Tibial nerve (tissue), 4 donors: ENCODE data around the gene WDR27. TPM values are rescaled to one million over a fixed set of nuclear protein-coding genes. Genes with fewer than 3 reads are reported as not detected.
"Not testable (repeated sequence)": the region's sequence is repeated elsewhere in the genome, so short reads cannot be mapped to it uniquely, and the experiment has no call there.

Source experiments
- DNase-seq, 2 donors: peaks; one replicate each; pipeline ENCODE4 v3.0.0-alpha.2; 2019; ENCODE audit warnings: low spot score in 2 of 2
- H3K27ac ChIP-seq, 4 donors: fragments of 200-600 bp; sonication (generic) in 3 of 4; one replicate each; pipeline ENCODE4 v1.5.1; 2017 to 2019; ENCODE audit warnings: mild to moderate bottlenecking in 1 of 4
- H3K27me3 ChIP-seq, 2 donors: fragments of 200-600 bp; sonication (generic) in 1 of 2; one replicate each; pipeline versions ENCODE4 v1.5.1 to v1.6.0; 2017 to 2019
- H3K36me3 ChIP-seq, 3 donors: fragments of 200-600 bp; sonication (generic); one replicate each; pipeline ENCODE4 v1.5.1; 2018 to 2019
- H3K4me1 ChIP-seq, 4 donors: fragments of 200-600 bp; sonication (generic) in 3 of 4; one replicate each; pipeline ENCODE4 v1.5.1; 2017 to 2019
- H3K4me3 ChIP-seq, 4 donors: fragments of 200-600 bp; sonication (generic) in 3 of 4; one replicate each; pipeline ENCODE4 v1.5.1; 2017 to 2019; ENCODE audit warnings: mild to moderate bottlenecking in 1 of 4, moderate library complexity in 1 of 4
- H3K9me3 ChIP-seq, 4 donors: fragments of 200-600 bp; sonication (generic) in 3 of 4; one replicate each; pipeline ENCODE4 v1.5.1; 2017 to 2019
- CTCF ChIP-seq, 5 experiments: fragments of 200-600 bp in 3 of 5; fragments of 450-650 bp in 2 of 5; sonication (generic) in 3 of 5; IDR thresholded peaks; one replicate each; pipeline ENCODE4 v1.5.1; 2016 to 2019; ENCODE audit warnings: antibody characterized with exemption in 5 of 5, mild to moderate bottlenecking in 3 of 5, moderate library complexity in 2 of 5
- EP300 ChIP-seq, 2 donors: sonication (generic); formaldehyde crosslinking; IDR thresholded peaks; one replicate each; pipeline ENCODE4 v1.6.1; 2017; ENCODE audit warnings: antibody characterized with exemption in 2 of 2, mild to moderate bottlenecking in 1 of 2
- POLR2A ChIP-seq, 2 donors: fragments of 450-650 bp; IDR thresholded peaks; one replicate each; pipeline ENCODE4 v1.6.1; 2017; ENCODE audit warnings: antibody characterized with exemption in 2 of 2, mild to moderate bottlenecking in 2 of 2, moderate library complexity in 2 of 2
- WGBS, 2 donors: methylation state at CpG; one replicate each; pipeline ENCODE4 v1.1.5; 2018; 5-methylcytosine and 5-hydroxymethylcytosine counted together
- total RNA-seq, 4 donors: library from RNA; depleted of rRNA; stranded (reverse); fragments of >200 nt; gene quantifications; one replicate each; pipeline ENCODE4 v1.1.0, GENCODE V29; 2016

The WDR27 gene
- total RNA-seq, 4 donors from 2014 or later: 33.9 to 57.5 (median 52.5) TPM

- H3K27me3 ChIP-seq: no peaks in the 10 kb centered on the region
- no peak for TF ChIP-seq POLR2A (IDR thresholded peaks at IDR 0.05)
- no peak for TF ChIP-seq EP300 (IDR thresholded peaks at IDR 0.05)
- no peak for TF ChIP-seq CTCF (IDR thresholded peaks at IDR 0.05)
- 73 to 76% methylated on average over 24 to 27 of the region's 27 CpGs for WGBS, 2 donors
- H3K4me3 ChIP-seq: no peak overlapping the region
- H3K36me3 ChIP-seq: peaks cover 0 to 13% (median 0%) of the 10 kb centered on the region in 3 donors
- no peak for DNase-seq
- H3K4me1 ChIP-seq: peaks cover 0 to 38% (median 4%) of the 10 kb centered on the region in 4 donors
- no peak overlapping the region for H3K27ac ChIP-seq
- H3K9me3 ChIP-seq: no peaks in the 10 kb centered on the region
These were observed 255.9 kb downstream of the WDR27 start for GRCh38 chr6:169445661-169446581.

GRCh38 chr6:169445227-169445626, 256.6 kb downstream of the WDR27 start:
- no peak for TF ChIP-seq CTCF (IDR thresholded peaks at IDR 0.05)
- TF ChIP-seq EP300 (IDR thresholded peaks at IDR 0.05): no peak
- TF ChIP-seq POLR2A (IDR thresholded peaks at IDR 0.05): no peak
- no peaks in the 10 kb centered on the region for H3K9me3 ChIP-seq
- no peak overlapping the region for H3K27ac ChIP-seq
- no peaks in the 10 kb centered on the region for H3K27me3 ChIP-seq
- H3K4me3 ChIP-seq: no peak overlapping the region
- H3K4me1 ChIP-seq: peaks cover 0 to 33% (median 4%) of the 10 kb centered on the region in 4 donors
- DNase-seq: no peak
- peaks cover 0 to 13% (median 0%) of the 10 kb centered on the region in 3 donors for H3K36me3 ChIP-seq
- 78 to 81% methylated on average over 7 of the region's 7 CpGs for WGBS, 2 donors

- Histone ChIP-seq H3K27me3 (no peaks in the 10 kb centered on the region), H3K4me1 (peaks cover 0 to 13% (median 0%) of the 10 kb centered on the region in 4 donors), H3K4me3 (no peak overlapping the region), H3K27ac (no peak overlapping the region), H3K36me3 (peaks cover 0 to 13% (median 0%) of the 10 kb centered on the region in 3 donors), H3K9me3 (no peaks in the 10 kb centered on the region)
- DNase-seq: no peak
- 88 to 97% methylated on average over 5 of the region's 5 CpGs for WGBS, 2 donors
- TF ChIP-seq POLR2A (IDR thresholded peaks at IDR 0.05): no peak
These were observed 260.5 kb downstream of the WDR27 start for GRCh38 chr6:169441292-169441691.

GRCh38 chr6:169439710-169440109, 262.1 kb downstream of the WDR27 start:
- H3K4me1 ChIP-seq: peaks cover 0 to 8% (median 0%) of the 10 kb centered on the region in 4 donors
- WGBS, 2 donors: 0 to 2% methylated on average over 1 of the region's 1 CpG
- H3K9me3 ChIP-seq: peaks cover 0 to 9% (median 0%) of the 10 kb centered on the region in 4 donors
- no peak for DNase-seq
- no peak for TF ChIP-seq CTCF (IDR thresholded peaks at IDR 0.05)
- H3K4me3 ChIP-seq: no peak overlapping the region
- H3K27ac ChIP-seq: no peak overlapping the region
- no peaks in the 10 kb centered on the region for H3K27me3 ChIP-seq
- H3K36me3 ChIP-seq: peaks cover 0 to 9% (median 0%) of the 10 kb centered on the region in 3 donors

- DNase-seq, H3K27me3 ChIP-seq, H3K4me3 ChIP-seq, H3K27ac ChIP-seq, H3K4me1 ChIP-seq: not testable (repeated sequence)
- Histone ChIP-seq H3K9me3 (peaks cover 0 to 56% (median 9%) of the 10 kb centered on the region in 4 donors), H3K36me3 (peaks cover 0 to 22% (median 0%) of the 10 kb centered on the region in 3 donors)
These were observed 267.3 kb downstream of the WDR27 start for GRCh38 chr6:169434554-169434953.

- TF ChIP-seq POLR2A (IDR thresholded peaks at IDR 0.05): no peak
- TF ChIP-seq EP300 (IDR thresholded peaks at IDR 0.05): no peak
- no peak for TF ChIP-seq CTCF (IDR thresholded peaks at IDR 0.05)
- WGBS, 2 donors: 47 to 57% methylated on average over 5 to 11 of the region's 11 CpGs
- Histone ChIP-seq H3K27ac (peak overlapping the region; percentile 64 to 92 (median 84)), H3K36me3 (peaks cover 0 to 22% (median 0%) of the 10 kb centered on the region in 3 donors), H3K4me1 (peaks cover 0 to 37% (median 18%) of the 10 kb centered on the region in 4 donors), H3K27me3 (no peaks in the 10 kb centered on the region), H3K9me3 (peaks cover 0 to 40% (median 9%) of the 10 kb centered on the region in 4 donors), H3K4me3 (no peak overlapping the region)
- no peak for DNase-seq
These were observed 272.8 kb downstream of the WDR27 start for GRCh38 chr6:169429001-169429400.
